Mammary epithelial cell (primary cell): Measurements from ENCODE around the gene TNFAIP3.

ENCODE experiments used
- EZH2 ChIP-seq: IDR thresholded peaks from 2 replicates; pipeline ENCODE4 v1.6.1; 2012; ENCODE audit warnings: low read length, inconsistent platforms, borderline replicate concordance
- TF ChIP-seq, protein P1 (sequence below), 2 donors: IDR thresholded peaks in 1 of 2; conservative IDR thresholded peaks in 1 of 2; 2 replicates each; pipeline ENCODE4 v1.5.1; 2011 to 2012; ENCODE audit warnings: inconsistent platforms in 2 of 2, low read length in 2 of 2, mild to moderate bottlenecking in 2 of 2, control low read depth in 1 of 2, low read depth in 1 of 2; ENCODE audit not compliant: insufficient read depth in 1 of 2; ENCODE audit errors: extremely low read depth in 1 of 2

GRCh38 chr6:137919502-137919823 lies 52.4 kb downstream of the TNFAIP3 start:
- TF ChIP-seq, protein P1, sequence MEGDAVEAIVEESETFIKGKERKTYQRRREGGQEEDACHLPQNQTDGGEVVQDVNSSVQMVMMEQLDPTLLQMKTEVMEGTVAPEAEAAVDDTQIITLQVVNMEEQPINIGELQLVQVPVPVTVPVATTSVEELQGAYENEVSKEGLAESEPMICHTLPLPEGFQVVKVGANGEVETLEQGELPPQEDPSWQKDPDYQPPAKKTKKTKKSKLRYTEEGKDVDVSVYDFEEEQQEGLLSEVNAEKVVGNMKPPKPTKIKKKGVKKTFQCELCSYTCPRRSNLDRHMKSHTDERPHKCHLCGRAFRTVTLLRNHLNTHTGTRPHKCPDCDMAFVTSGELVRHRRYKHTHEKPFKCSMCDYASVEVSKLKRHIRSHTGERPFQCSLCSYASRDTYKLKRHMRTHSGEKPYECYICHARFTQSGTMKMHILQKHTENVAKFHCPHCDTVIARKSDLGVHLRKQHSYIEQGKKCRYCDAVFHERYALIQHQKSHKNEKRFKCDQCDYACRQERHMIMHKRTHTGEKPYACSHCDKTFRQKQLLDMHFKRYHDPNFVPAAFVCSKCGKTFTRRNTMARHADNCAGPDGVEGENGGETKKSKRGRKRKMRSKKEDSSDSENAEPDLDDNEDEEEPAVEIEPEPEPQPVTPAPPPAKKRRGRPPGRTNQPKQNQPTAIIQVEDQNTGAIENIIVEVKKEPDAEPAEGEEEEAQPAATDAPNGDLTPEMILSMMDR (conservative IDR thresholded peaks at IDR 0.05 in 1 of 2, IDR thresholded peaks at IDR 0.05 in 1 of 2; ENCODE audit: extremely low read depth in 1 of 2, insufficient read depth in 1 of 2, low read depth in 1 of 2, low read length in 2 of 2) = no peak
- no peak for TF ChIP-seq EZH2
